HG03520 (cell line): Measurements from ENCODE around the gene PRPF18.
"Not testable (repeated sequence)": the region's sequence is repeated elsewhere in the genome, so short reads cannot be mapped to it uniquely, and the experiment has no call there.

Experiments
- ATAC-seq: cut with Tn5 transposase; IDR thresholded peaks from one replicate; pipeline ENCODE4 v1.9.1; 2021; ENCODE audit warnings: mild to moderate bottlenecking, moderate library complexity; ENCODE audit not compliant: unreplicated experiment

Gene PRPF18, protein sequence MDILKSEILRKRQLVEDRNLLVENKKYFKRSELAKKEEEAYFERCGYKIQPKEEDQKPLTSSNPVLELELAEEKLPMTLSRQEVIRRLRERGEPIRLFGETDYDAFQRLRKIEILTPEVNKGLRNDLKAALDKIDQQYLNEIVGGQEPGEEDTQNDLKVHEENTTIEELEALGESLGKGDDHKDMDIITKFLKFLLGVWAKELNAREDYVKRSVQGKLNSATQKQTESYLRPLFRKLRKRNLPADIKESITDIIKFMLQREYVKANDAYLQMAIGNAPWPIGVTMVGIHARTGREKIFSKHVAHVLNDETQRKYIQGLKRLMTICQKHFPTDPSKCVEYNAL

DNA sequence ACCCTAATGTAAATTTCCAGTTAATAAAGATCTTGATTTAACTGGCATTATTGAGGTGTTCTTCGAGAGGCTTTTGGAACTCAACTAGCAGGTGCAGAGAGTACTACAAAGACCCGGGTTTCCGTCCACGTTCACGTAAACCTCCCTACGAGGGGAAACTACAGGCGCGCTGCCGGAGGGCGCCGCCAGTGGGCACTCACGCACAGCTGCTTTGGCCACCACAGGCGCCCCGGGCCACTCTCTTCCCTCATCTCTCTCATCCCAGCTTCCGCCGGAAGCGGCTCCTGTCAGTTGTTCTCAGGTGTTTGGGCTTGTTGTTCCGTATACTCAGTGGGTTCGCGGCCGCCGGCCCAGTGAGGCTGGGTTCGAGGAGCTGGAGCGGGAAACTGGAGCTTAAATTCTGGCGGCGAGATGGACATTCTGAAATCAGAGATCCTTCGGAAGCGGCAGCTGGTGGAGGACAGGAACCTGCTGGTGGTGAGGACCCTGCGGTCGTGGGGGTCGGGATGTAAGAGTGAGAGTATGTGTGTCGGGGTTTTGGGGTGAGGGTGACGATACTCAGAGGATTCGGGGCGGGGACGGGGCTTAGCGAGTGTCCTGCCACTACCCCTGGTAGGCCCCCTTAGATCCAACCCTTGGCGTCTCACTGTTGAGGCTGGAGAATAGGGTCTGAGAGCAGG lies at the start of gene PRPF18:
Gene PRPF18 (plus strand): TSS at position 290 of the 680 bp plus-strand sequence. CDS start 122 bp downstream, at position 412.
- ATAC-seq, result peak; percentile 100

GRCh38 chr10:13537985-13538384 lies 48.8 kb upstream of the PRPF18 start:
- not testable (repeated sequence) for ATAC-seq

- no peak for ATAC-seq
Measured at GRCh38 chr10:13542533-13542932, 44.2 kb upstream of the PRPF18 start.

DNA sequence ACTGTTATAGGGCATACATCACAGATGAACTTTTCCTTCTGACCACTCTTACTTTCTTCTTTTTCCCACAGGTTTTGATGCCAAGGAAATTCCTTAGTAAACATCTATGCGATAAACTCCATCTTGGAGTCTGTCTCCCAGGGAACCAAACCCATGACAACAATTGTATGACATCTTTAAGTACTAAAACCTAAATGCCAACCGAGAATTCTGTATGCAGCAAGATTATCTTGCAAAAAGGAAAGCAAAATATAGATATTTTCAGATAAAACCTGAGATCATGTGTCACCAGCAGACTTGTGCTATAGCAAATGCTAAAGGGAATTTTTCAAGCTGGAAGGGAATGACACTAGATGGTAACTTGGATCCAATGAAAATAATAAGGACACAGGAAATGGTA lies 36.0 kb upstream of the PRPF18 start:
- ATAC-seq, result no peak

DNA sequence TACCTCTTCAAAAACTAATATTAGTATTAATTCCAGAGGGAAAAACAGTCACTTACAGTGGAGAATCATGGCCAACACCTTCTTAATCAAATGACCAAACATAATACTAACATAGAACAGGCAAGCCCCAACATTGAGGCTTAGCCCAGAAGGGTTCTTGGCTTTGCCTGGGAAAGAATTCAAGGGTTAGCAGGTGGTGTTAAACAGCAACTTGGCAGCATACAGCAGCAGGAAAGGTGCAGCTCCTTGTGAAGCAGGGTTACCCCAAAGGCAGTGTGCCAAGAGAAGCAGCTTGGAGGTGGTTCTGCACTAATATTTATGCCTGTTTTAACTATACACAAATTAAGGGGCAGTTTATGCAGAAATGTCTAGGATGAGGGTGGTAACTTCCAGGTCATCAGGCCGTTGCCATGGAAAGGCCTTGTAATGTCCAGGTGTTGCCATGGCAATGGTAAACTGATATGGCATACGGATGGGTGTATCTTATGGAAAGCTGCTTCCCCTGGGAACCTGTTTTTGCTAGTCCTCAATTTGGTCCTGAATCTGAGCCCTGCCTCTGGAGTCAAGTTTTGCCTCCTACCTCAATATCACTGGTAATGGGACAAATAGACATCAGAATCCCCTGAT lies 30.8 kb upstream of the PRPF18 start:
- ATAC-seq, result no peak

- ATAC-seq, result no peak
Measured at GRCh38 chr10:13559124-13559700, 27.6 kb upstream of the PRPF18 start.

GRCh38 chr10:13560597-13560996 lies 26.2 kb upstream of the PRPF18 start:
- ATAC-seq, result no peak

DNA sequence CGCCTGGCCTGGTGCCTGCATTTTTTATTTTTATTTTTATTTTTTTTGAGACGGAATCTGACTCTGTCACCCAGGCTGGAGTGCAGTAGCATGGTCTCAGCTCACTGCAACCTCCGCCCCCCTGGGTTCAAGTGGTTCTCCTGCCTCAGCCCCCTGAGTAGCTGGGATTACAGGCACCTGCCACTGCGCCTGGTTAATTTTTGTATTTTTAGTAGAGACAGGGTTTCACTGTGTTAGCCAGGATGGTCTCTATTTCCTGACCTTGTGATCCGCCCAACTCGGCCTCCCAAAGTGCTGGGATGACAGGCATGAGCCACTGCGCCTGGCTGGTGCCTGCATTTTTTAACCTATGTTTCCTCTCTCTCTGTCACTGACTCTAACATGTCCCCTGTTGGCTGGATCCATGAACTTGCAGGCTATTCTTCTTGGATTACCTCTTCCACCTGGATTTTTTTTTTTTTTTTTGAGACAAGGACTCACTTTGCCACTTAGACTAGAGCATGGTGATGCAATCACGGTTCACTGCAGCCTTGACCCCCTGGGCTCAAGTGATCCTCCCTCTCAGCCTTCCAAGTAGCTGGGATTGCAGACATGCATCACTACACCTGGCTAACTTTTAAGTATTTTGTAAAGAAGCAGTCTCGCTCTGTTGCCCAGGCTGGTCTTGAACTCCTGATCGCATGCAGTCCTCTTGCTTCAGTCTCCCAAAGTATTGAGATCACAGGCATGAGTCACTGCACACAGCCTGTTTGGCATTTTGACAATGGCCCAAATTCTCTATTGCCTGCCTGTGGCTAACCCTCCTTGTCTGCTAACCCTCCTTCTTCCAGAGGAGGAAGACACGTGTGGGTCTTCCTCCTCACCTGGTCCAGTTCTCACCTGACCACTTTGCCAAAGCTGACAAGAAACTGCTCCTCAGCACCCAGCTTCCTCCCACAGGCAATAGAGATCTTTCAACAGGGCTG lies 23.0 kb upstream of the PRPF18 start:
- no peak for ATAC-seq

DNA sequence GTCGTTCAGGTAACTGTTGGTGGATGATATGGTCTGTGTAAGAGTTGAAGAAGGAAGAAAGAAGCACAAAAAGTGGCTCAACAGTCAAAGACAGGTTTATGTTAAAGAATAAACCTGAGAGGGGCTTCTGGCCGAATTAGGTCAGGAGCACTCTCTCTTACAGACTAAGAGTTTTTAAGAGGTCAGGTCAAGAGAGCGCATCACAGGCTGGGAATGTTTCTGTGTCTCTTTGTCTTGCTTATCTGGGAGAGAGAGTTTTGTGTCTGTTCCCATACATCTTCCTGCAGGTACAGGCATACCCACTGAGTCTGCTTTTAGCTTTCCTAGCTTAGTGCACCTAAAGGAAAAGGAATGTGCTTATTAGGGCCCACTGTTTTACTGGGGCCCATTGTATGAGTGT lies 22.2 kb upstream of the PRPF18 start:
- ATAC-seq, result no peak

GRCh38 chr10:13567030-13567429 lies 19.7 kb upstream of the PRPF18 start:
- ATAC-seq, result no peak

- ATAC-seq, result no peak
Measured at GRCh38 chr10:13571541-13571940, 15.2 kb upstream of the PRPF18 start.

- ATAC-seq, result no peak
Measured at GRCh38 chr10:13573960-13574359, 12.8 kb upstream of the PRPF18 start.

DNA sequence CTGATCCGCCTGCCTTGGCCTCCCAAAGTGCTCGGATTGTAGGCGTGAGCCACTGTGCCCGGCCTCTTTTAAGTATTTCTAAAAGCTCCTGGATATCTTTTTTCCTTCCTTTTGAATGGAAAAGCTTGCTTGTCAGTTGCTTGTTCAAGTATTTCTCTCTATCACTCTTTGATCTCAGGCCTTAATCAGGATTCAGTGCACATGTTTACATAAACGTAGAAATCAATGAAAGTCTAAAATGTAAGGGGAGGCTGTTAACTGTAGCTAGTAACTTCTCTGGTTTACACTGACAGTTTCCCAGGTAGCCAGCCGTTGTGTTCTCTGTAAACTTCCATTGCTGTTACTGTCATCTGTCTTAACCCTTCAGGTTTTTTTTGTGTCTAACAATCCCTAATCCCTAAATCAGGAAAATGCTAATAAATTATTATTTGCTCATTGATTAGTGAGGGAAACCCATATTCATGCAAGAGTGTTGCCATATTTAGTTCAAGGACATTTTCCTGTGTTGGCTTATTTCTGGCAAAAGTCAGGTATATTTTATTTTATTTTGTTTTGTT lies 1.5 kb upstream of the PRPF18 start:
- no peak for ATAC-seq

DNA sequence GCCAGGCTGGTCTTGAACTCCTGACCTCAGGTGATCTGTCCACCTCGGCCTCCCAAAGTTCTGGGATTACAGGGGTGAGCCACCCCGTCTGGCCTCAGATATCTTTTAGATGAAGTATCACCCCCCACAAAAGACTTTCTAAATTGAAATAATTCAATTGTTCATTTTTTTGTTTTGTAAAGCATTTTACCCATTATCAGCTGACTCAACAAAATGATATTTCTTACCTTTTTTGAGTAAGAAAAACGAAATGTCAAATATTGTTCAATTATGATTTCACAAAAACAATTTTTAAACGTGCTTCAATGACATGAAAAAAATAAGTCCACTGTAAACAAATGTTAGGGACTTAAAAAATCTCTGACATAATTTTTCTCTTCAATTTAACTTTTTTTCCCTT lies 822 bp upstream of the PRPF18 start:
- no peak for ATAC-seq

GRCh38 chr10:13587391-13587790 lies 626 bp downstream of the PRPF18 start:
- no peak for ATAC-seq

DNA sequence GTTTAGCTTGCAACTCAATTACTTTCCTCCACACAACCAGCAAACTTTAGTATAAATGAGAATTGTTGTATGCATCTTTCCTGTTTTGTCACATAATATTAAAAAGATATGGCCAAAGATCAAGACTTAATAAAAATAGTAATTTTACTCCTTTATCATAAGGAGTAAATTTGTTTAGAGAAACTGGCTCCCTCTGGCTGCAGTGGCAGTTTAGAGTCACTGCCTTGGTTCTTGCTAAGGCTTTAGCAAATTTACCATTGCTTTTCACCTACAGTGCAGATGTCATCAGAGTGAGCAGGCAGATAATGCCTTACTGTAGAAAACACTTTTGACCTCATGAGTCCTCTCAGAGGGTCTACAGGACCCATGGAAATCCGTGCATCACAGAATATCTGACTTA lies 2.6 kb downstream of the PRPF18 start:
- no peak for ATAC-seq

DNA sequence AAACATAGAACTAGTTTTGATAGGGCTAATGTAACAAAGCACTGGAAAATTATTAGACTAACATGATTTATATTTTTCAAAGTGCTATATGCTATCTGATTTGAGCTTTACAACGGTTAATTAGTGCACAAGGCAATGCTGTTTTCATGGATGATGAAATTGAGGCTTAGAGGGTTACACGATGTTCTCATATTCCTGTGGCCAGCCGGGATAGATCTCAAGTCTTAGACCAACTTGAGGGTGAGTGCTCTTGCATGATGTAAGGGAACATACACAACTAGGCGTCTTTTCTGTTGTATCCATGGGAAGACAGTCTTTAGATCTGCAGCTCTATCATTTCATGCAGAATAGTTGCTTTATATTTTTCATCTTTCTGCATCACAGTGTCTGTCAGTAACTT lies 4.1 kb downstream of the PRPF18 start:
- no peak for ATAC-seq

DNA sequence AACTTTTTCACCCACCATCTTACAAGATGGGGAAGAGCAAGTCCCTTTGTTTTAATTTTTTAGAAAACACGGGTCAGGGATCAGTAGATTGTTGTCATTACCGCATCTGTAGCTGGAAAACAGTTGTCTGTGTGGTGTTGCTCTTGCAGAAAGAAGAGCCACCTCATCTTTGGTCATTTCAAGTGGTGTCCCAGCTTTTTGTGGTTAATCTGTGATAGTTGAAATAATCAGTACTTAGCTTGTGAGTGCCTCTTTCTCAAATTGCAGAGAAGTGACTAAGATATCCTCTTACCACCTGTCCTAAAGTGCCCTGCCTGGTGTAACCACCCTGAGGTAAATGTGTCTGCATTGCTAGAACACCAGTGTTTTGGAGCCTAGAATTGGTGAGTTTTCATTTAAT lies 5.5 kb downstream of the PRPF18 start:
- no peak for ATAC-seq

GRCh38 chr10:13593535-13593934 lies 6.8 kb downstream of the PRPF18 start:
- ATAC-seq, result no peak

- no peak for ATAC-seq
Measured at GRCh38 chr10:13594641-13595040, 7.9 kb downstream of the PRPF18 start.
